SHP77 treated with DMSO at 0.1 percent for 48 hours (cell line): ENCODE data around the gene BUD31.
"Not testable (repeated sequence)": the region's sequence is repeated elsewhere in the genome, so short reads cannot be mapped to it uniquely, and the experiment has no call there.

Experiments used
- DNase-seq: peaks from one replicate; lab custom pipeline; 2025; lab: John Stamatoyannopoulos, UW

Gene BUD31

DNA sequence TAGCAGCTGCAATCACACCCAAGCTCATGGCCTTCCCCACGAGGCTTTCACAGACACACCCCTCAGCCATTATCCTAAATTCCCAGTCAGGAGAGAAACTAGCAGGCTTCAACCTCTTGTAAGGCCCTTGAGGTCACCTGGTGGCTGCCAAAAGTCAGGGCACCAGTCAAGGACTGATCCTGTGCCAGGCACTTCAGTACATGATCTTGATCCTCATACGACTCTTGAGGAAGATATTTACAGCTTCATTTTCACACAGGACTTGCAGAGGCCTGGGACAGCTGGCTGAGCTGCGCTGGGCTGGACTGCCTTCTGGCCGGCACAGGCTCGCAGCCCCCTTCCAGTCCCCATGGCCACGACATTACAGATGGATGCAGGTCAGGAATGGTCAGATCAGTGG is 9.2 kb upstream of the BUD31 start:
- DNase-seq, result no peak

DNA sequence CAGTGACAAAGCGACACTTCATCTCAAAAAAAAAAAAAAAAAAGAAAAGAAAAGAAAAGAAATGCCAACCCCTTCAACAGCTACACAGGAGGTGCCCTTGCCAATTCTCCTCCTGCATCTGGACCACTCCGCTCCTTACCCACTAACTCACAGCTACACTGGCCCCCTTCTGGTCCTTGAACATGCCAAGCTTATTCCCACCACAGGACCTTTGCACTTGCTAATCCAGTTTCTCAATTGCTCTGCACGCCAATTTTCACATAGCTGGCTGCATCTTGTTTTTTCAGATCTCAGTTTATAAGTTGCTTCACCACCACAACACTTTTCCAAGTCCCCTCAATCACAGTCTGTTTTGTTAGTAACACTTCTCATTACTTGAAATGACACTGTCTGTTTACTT is 5.9 kb upstream of the BUD31 start:
- no peak for DNase-seq

DNA sequence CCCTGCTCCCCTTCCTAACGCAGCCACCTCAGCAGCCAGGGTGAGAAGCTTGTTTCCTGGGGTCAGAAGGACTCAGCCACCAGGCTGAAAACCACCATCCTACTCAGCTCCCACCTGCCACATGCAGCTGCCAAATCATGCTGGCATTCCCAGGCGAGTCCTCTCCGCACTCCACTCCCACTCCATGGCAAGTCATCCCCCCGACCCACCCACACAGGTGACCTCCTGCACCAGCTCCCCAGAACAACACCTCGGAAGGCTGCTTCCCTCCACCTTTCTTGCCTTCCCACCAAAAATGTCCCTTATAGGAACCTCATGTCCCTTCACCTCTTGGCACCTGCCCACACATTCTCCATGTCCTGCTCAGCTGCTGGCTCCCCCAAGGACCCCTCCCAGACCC is 5.0 kb upstream of the BUD31 start:
- no peak for DNase-seq

DNA sequence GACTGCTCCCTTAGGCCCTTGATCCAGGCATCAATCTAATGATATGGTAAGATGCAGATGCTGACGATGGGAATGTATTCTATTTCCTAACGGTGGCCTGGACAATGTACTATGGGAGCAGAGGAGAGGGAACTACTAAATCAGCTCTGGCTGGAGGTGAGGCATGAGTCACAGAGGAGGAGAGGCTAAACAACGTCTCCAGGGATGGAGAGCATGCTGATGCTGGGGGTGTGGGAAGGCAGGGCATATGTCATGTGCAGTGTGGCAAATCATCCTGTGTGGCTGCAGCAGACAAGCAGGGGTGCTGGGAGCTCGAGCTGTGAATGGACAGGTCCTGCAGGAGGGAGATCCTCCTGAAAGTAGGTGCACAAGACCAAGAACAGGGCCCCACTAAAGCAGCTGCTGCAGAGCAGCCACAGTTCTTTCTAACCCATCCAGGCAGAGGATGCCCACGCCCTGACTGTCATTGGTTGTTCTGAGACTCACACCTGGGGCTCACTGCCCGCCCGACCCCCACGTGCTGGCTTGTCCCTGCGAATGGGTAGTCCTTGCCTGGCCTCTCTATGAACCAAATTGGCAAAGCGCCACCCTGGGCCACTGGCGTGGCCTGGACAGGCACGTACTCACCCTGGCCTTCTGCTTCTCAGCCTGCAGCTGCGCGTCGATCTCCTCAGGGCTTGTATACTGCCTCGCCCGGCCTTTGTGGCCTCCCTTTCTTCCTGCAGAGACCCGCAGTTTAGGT is 4.4 kb upstream of the BUD31 start:
- DNase-seq, result no peak

DNA sequence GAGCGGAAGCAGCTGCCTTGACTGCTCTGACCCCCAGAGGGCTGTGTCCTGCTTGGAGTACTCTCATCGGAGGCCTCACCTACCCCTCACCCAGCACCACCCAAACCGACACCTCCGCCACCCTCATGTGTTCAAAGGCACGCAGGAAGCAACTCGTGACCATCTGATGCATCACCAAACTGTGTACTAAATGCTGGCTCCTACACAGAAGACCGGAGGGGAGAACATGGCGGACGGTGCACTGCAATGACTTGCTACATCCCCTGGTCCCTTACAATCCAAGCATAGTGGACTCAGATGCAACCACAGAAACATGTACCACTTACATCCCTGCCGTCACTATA is 3.8 kb upstream of the BUD31 start:
- no peak for DNase-seq

DNA sequence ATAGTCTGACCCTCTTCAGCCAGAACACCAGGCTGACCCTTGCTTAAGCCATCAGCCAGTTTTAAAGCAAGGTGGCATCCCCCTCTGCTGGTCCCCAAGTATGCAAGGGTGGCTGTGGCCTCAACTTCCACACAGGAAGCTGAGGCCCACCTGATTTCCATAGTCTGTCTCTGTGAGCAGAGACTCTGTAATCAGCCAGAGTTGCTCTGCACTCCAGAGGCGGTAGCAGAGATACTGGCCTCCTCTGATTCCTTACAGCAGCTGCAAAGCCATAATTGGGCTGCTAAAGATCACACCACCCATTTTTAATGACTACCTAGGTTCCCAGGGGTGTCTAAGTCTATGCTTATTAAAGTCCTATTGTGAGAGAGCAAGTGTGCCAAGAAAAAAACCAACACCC is 2.2 kb upstream of the BUD31 start:
- DNase-seq, result no peak

DNA sequence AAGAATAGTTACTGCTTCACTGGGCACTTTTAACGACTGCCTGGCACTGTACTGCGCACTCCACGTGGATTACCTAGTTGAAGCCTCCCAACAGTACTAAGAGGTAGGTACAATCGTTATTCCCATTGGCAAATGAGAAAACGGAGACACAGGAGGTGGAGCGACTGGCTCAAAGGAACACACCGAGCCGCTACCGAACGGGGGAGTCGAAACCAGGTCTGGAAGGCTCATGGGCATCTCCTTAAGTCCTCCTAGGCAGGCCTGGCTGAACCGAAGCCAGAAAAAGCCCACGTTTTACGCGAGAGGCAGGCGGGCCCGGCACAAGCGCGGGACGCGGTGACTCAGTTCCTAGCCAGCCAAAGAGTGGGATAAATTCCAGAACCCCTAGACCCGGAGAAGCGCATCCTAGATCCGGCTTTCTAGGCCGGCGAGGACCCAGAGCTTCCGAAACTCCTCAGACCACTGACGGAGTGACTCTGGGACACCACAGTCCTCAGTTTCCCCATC is 844 bp upstream of the BUD31 start:
- no peak for DNase-seq

DNA sequence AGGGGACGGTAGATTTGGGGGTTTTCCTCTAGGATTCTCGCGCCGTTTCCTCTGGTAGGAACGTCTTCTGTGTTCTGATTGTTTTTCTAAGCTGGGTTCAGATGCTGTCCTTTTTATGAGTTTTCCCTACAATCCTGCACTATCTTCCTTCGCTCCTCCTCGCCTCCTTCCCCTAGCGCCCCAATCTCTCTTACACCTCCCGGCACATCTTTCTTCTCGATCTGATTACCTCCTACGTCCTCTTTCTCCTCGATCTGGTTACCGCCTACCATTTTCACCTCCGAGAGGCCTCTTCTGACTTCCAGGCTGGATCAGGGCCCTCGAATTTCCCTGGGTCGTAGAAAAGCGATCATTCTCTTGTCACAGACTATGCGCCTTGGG is 413 bp downstream of the BUD31 start:
- no peak for DNase-seq

DNA sequence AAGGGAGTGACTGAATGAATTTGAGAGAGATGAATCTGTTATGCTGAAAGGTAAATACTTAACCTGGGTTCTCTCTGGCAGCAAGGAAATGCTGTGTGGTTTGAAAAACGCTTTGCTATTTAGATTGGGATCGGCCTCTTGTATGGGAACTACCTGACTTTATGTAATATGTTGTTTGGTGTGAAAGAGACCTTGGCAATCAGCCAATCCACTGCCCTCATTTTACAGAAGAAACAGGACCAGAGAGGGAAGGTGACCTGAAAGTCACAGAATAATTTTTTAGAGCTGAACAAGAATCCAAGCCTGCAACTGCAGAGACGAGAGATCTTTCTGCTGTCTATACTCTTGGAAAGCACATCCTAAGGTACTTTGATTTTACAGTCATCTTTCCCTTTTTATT is 1.0 kb downstream of the BUD31 start:
- no peak for DNase-seq

DNA sequence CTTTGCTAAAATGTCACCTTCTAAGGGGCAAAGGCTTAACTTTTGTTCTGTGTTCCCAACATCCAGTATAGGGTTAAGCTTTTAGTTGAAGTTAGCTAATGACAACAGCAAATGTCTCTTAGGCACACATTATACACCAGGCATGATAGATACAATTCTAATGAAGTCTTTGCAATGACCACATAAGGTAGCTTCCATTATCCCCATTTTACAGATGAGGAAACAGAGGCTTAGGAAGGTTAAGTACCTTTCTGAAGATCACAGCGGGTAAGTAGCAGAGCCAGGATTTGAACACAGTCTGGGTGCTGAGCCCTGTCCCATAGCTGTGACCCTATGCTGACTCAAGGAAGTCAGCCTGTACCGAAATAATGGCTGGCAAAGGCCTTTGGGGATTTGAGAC is 1.9 kb downstream of the BUD31 start:
- no peak for DNase-seq

DNA sequence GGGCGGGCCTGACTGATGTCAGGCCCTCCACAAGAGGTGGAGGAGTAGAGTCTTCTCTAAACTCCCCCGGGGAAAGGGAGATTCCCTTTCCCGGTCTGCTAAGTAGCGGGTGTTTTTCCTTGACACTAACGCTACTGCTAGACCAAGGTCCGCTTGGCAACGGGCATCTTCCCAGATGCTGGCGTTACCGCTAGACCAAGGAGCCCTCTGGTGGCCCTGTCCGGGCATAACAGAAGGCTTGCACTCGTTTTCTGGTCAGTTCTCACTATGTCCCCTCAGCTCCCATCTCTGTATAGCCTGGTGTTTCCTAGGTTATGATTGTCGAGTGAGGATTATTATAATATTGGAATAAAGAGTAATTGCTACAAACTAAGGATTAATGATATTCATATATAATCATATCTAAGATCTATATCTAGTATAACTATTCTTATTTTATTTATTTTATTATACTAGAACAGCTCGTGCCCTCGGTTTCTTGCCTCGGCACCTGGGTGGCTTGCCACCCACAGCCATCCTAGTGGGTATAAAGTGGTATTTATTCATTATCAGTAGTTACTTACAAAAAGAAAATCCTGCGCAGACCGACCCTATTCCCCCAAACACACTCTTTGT is 6.9 kb downstream of the BUD31 start:
- peak; percentile 10 for DNase-seq

DNA sequence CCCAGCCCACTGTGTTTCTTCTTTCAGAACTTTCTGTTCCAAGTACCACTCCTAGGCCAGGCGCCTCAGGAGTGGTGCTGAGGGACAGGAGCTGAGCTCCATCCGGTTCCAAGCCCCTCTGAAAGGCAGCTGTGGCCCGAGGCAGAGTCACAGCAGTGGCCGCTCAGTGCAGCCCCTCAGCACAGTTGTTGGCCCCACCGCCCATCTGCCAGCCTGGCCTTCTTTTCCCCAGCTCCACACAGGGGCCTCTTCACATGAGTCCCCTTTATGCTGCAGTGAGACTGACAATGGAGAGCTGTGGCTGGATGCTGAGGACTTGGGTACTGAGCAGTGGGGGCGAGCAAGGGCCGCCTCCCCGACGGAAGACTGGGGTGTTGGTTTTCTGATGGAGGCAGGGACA is 9.5 kb downstream of the BUD31 start:
- DNase-seq, result no peak

DNA sequence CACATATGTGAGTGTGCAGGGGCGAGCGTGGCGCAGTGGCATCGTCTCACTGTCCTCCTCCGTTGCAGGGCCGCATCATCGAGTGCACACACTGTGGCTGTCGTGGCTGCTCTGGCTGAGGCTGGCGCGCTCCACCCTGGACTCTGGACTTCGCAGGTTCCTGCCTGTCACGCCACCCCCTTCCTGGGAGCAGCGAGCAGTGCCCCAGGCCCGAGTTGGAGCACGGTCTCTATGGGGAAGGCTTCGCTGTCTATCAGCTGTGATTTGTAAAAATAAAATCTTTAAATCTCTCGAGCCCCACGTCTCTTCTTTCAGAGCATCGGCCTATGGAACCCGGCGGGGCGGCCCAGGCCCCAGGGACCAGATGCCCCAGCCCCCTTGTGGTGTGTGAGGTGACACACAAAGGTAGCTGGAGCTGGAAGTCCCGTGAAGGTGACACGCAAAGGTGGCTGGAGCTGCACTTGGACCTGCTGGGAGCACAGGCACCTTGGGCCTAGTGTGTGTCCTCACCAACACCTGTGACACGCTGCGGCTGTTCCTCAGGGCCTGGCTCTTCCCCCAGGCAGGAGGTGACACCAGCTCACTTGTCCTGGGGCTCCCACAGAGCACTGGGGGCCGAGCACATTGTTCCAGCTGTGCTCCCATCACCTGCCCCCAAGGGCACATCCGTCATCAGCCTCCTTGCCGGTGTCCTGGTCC is 10.7 kb downstream of the BUD31 start:
- no peak for DNase-seq

DNA sequence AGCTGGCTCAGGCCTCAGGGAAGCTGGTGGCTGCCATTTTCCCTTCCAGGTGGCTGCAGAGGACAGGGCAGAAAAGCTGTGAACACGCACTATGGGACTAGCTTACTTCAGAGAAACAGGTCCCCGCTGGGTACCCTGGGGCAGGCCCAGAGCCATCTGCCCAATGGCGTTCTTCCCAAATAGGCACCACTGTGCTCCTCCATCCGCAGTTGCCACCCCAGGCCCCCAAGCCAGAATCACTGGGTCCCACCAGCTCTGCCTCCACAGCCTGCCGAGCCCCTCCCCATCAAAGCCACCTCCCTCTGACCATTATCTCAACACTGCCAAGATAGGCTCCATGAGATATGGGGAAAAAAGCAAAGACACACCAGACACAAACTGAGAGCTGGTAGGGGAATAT is 11.4 kb downstream of the BUD31 start:
- no peak for DNase-seq

DNA sequence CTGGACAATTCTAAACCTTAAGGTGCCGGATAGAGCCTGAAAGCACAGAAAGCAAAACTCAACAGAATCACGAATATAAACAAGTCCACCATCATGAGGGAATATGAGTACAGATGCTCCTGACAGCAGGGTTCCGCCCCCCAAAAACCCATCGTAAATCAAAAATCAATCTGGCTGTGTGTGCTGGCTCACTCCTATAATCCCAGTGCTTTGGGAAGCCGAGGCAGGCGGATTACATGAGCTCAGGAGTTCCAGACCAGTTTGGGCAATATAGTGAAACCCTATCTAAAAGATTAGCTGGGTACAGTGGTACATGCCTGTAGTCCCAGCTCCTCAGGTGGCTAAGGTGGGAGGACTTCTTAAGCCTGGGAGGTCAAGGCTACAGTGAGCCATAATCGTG is 12.2 kb downstream of the BUD31 start:
- DNase-seq, result no peak

DNA sequence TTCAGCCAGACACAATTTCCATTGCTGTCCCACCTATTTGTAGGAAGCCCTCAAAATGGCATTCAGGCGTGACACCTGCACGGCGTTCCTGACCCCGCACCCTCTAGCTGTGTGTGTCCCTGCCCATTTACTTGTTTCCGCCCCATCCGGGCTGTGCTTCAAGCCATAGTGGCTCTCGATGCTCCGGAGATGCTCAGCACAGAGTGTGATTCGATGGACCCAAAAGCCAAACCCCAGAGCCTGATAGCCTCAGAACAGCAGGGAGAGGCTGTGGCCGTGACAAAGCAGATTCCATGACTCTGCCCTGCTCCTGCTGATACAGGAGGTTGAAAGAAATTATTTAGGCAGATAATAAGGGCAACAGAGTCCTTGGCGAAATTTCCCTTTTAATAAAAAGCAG is 13.4 kb downstream of the BUD31 start:
- no peak for DNase-seq

DNA sequence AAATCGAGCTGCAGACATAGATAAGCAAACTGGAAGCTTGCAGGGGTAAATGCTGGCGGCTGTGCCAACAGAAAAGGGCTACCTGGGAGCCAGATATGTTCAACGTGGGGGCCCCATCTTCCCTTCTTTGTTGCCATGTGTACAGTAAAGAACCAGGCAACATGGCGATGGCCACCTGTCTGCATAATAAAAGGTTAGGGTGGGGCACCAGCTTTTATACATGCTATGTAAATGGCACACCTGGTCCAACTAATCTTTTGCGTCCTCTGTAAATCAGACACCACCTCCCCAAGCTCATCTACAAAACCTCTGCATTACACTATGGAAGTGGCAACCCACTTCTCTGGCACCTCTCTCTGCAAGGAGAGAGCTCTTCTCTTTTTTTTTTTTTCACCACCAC is 13.9 kb downstream of the BUD31 start:
- DNase-seq, result no peak

DNA sequence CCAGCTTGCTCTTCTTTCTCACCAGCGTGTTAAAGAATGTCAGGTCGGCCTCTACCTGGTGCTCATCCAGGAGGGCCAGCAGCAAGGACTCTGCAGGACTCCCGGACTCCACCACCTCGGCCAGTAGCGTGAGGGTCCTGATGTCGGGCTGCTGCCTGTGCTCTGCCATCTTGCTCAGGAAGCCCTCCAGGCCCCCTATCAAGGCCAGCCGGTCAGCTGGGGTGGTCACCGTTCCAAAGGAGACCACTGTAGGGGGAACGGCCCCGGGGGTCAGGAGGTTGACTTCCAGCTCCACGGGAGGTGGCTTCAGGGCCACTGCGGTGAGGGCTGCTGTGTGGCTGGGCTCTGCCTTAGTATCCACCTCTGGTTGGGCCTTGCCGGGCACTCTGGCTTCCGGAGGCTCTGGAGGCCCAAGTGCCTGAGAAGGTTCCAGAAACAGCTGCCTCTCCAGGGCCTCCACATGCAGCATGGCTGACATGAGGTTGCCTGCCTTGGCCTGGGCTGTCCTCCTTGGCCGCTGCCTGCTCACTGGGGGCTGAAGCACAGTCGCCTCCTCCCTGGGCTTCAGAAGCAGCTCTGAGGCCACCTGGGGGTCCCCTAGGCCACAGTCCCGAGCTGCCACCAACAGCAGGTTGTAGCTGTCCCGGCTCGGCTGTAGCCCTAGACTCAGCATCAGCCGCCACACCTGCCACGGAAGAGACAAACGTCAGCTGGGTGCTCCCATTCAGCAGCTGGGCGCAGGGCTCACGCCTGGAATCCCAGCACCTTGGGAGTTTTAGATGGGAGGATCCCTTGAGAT is 16.4 kb downstream of the BUD31 start:
- DNase-seq, result no peak

DNA sequence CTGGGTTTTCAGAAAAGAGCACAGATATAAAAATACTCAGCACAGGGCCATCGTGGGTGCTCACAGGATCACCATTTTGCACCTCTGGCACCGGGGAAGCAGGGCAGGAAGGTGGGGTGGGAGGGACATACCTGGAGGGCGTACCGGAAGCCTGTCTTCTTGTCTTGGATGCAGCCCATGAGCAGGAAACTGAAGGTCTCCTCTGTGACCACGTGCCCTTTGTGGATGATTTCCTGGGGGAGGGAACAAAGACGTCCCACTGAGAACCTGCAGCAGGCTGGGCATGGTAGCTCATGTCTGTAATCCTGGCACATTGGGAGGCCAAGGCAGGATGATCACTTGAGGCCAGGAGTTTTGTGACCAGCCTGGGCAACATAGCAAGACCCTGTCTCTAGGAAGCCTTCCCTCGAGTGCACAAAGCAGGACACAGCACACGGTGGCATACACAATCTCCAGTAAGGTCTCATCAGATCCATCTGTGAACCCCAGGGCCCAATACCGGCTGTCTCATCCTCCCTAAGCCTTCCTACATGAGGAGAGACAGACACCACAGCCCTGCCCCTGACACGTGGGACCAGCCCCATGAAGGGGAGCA is 20.3 kb downstream of the BUD31 start:
- DNase-seq, result no peak

DNA sequence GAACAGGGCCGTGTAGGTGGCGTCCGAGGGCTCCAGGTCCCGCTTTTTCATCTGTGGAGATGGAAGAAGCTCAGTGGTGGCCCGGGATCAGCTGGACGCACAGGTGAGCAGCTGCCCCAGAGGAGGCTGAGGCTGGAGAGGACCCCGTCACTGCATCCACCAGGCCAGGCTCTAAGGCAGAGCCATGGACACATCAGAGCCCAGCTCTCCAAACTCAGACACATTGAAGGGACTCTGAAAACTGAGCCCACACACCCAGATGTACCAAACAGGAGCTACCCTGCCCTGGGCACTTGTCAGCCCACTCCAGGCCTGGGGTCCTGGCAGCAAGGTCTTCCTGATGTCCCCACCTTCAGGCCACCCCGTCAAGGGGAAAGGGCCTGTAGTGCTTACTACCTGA is 21.0 kb downstream of the BUD31 start:
- no peak for DNase-seq

DNA sequence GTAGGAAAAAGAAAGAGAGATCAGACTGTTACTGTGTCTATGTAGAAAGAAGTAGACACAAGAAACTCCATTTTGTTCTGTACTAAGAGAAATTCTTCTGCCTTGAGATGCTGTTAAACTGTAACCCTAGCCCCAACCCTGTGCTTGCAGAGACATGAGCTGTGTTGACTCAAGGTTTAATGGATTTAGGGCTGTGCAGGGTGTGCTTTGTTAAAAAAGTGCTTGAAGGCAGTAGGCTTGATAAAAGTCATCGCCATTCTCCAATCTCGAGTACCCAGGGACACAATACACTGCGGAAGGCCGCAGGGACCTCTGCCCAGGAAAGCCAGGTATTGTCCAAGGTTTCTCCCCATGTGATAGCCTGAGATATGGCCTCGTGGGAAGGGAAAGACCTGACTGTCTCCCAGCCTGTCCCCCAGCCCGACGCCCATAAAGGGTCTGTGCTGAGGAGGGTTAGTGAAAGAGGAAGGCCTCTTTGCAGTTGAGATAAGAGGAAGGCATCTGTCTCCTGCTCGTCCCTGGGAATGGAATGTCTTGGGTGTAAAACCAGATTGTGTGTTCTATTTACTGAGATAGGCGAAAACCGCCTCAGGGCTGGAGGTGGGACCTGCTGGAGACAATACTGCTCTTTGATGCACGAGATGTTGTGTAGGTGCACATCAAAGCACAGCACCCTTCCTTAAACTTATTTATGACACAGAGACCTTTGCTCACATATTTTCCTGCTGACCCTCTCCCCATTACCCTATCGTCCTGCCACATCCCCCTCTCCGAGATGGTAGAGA is 23.2 kb downstream of the BUD31 start:
- DNase-seq, result not testable (repeated sequence)
